ENCODE results near the gene RPS27.
"Not testable (repeated sequence)": the region's sequence is repeated elsewhere in the genome, so short reads cannot be mapped to it uniquely, and the experiment has no call there.

RPS27 gene

DNA sequence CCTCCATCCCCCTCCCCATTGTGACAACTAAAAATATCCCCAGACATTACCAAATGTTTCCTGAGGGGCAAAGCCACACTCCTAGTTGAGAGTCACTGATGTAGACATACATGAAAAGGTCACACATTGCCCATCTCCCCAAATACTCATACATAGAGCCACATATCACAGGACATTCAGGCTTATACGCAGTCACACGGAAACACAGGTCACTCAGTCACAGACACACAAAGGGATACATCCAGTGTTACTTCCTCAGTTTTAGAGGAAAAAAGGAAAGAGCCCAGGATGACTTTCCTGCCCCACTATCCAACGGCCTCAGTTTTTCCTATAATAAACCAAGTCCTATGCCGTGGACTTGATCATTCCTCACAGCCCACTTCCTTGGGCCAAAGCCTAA, 29.1 kb upstream of the RPS27 start:
- DNase-seq = no peak

DNA sequence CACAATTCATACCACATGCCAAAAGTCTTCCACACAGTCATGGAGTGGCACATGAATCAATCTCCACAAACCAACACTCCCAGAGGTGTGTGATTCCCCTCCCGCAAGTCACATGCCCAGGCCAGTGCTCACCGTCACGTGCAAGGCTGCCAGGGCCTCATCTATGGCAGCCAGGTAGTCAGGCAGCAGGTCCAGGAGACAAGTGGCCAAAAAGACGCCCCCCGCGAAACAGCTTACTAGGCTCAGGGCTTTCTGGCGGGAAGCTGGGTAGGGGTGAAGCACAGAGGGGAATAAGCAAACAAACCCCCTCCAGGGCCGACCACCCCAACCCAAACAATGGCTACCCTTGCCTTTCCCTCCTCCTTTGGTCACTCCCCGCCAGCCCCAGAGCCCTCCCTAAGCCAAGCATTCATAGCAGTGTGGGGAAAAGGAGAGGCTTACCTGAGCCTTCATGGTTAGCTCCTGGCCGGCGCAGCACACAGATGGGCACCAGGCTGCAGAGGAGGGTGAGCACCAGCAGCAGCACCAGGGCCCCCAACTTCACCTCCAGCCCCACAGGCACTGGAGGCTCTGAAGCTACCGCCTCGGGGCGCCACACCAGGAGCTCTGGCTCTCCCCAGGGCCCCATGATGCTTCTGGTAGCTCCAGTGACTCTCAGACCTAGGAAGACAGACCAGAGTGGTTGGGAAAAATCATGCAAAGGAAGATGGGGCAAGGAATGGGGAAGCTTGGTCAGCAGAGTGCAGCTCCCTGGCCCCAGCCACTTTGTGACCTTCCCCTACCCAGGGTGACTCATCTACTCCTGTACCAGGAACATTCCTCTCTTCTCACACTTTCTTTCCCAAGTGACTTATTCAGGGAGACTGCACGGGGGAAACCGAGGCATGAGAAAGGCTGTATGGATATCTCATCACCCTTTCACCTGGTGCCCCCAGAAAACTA, 28.2 kb upstream of the RPS27 start:
- DNase-seq = peak in 4 of 14 donors; percentile 21 to 55 (median 26)

DNA sequence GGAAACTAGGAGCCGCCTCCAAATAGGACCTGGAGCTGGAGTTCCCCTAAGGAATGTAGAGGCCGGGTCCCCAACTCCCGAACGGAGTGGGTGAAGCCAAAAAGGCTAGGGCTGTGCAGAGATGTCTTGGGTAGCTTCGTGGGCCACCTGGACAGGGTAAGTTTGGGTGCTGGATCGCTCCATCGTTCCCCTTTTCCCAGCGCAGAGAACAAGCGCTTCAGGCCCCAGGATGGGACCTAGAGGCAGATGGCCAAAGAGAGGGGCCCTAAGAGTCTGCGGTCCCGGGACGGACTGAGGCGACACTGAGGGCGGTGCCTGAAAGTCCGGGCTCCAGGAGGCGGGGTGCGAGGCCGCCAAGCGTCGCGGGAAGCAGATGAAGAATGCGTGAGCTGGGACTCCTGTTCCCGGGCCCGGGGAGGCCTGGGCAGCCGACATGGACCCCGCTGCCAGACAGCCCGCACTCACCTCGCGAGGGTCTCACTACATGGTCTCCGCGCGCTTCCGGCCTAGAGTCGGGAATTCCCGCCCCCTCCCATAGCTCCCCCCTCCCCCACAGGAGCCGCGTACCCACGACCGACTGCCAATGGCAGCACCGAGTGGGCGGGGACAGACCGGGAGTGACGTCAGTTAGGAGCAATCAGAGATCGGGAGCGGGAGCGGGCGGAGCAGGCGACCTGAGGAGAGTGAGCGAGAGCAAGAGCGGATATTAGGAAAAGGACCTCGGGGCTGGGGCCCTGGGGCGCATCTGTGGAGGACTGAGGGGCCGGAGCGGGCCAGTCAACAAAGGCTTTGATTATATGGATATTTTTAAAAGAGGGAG, 27.3 kb upstream of the RPS27 start, which contains the start of gene SLC39A1:
Gene SLC39A1, minus strand, starts transcription at position 508 of the 820 bp plus-strand sequence. CDS start 822 bp downstream, outside the sequence.
- peak; percentile 65 to 98 (median 94) for DNase-seq

DNA sequence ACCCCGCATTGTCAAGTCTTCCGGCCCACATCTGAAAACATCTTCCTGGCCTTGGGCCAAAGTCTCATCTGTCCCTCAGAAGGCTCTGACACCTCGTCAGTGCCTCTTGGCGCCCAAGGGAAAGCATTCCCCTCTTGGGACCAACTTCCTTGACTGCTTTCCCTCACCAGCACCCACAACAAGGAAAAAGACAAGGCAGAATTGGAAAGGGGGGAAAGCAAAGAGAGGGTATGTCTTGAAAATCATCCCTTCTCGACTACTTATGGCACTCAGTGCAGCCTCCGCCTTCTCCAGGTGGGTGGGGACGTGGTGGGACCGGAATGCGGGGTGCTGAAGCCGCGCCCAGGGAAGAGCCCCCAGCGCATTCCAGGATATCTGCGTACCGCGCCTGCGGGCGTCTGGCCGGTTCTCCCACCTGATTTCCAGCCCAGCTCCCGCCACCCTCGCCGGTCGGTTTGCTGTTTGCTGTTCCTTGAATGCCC, 26.7 kb upstream of the RPS27 start:
- DNase-seq = peak in 4 of 14 donors; percentile 42 to 53 (median 45)

DNA sequence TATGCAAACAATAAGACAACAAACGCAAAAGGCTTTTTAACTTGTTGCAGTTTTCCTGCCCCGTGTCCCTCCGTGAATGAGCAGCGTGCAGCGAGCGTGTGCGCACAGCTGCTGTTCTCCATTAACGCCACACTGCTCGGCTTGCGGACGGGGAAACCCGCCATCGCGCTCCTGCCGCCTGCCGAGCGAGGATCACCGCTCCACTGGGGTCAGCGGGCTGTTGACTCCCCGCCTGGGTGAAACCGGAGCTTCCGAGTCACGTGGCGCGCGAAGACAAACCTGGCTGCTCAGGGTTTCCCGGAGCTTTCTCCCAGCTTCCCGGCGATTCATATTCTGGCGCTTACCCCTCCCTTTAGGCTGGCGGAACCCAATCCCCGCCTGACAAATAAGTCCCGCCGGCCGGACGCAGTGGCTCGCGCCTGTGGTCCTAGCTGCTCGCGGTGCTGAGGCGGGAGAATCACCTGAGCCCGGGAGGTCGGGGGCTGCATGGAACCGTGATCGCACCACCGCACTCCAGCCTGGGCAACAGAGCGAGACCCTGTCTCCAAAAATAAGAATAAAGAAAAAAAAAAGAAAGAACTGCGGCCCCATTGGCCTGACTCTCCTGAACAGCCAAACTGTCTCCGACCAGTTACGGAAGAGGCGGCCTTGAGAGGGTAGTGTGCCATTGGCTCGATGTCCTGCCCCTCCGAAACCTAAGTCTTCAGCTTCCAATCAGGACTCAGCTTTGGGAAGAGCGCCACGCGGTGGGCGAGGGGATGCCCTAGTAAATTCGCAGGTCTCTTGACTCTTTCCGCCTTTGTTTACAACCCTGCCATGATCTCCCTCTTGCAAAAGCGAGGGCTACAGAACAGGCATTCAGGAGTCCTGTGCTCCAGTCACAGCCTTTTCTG, 23.2 kb upstream of the RPS27 start, which contains the start of gene CREB3L4:
Gene CREB3L4, plus strand, starts transcription at position 796 of the 893 bp plus-strand sequence. CDS start 624 bp downstream, outside the sequence.
- DNase-seq = peak; percentile 36 to 97 (median 89)

DNA sequence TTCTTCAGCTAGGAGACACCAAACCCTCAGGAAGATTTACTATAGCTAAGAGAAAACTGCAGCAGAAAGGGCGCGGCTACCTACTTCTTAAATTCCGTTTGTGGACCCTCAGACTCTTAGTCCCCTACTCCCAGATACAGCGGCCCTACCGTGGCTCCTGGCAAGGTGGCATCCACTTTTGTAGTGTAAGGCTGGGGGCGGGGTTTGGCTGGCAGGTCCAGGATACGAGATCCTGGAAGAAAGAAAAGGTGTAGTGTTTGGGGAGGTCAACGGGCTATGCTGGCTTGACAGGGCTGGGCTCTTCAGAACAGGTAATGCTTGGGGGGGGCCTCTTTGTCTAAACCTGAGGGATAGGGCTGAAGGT, 22.6 kb upstream of the RPS27 start:
- peak in 1 of 14 donors; percentile 79 for DNase-seq

DNA sequence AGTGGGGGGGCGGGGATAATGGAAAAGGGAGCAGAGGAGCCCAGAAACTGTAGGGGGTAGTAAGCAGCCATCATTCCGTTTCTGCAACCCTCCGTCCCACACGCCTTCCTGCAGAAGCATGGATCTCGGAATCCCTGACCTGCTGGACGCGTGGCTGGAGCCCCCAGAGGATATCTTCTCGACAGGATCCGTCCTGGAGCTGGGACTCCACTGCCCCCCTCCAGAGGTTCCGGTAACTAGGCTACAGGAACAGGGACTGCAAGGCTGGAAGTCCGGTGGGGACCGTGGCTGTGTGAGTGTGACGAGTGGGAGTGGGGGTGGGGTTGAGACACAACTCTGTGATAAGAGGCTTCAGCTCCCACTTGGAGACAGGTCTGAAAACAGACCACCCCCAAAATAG, 22.2 kb upstream of the RPS27 start:
- DNase-seq = peak in 1 of 14 donors; percentile 27

DNA sequence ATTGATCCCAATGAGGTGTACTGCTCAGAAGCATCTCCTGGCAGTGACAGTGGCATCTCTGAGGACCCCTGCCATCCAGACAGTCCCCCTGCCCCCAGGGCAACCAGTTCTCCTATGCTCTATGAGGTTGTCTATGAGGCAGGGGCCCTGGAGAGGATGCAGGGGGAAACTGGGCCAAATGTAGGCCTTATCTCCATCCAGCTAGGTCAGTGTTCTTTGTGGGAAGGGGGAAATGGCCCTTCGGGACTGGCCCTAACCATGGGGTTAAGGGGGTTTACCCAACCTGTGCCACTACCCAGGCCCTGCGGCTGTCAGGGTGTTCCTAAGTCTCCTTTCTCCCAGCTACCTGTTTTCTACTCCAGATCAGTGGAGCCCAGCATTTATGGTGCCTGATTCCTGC, 21.6 kb upstream of the RPS27 start:
- DNase-seq = no peak

DNA sequence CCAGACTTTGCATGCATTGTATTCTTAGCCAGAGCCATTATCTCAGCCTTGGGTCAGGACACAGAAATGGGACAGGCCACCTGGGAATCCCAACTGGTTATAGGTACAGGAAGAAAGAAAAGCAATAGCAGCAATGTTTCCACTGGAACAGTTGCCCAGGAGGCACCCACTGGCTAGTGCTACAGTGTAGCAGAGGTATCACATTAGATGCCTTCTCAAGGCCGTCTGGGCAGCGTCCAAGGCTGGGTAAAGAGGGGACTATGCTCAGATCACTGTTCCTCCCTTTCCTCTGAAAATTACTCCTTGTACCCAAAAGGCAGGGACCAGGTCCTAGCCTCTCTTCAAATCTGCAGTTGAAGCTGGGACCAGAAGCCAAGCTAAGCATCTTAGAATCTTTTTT, 20.2 kb upstream of the RPS27 start:
- no peak for DNase-seq

DNA sequence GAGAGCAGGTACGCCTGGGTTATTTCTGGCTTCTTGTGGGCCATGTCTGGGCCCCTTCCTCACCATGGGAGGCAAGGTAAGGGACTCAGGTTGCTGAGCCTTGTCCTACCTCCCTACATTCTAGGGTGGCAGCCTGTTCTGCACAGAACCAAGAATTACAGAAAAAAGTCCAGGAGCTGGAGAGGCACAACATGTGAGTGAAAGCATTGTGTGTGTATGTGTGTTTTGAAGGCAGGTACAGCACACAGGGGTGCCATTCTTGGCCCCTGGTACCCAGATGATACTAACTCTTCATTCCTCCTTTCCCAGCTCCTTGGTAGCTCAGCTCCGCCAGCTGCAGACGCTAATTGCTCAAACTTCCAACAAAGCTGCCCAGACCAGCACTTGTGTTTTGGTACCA, 17.5 kb upstream of the RPS27 start:
- no peak for DNase-seq

DNA sequence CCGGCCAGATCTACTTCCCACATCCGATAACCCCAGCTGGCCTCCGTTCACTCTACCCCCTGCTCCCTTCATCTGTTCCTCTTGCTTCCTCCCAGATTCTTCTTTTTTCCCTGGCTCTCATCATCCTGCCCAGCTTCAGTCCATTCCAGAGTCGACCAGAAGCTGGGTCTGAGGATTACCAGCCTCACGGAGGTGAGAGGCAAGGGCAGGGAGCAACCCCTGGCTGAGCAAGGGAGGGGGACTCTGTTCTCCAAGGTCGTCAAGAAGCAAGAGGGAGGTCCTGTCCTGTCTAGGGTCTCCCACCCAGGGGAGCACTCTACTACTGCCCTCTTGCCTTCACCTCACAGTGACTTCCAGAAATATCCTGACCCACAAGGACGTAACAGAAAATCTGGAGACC, 17.0 kb upstream of the RPS27 start:
- DNase-seq = no peak

DNA sequence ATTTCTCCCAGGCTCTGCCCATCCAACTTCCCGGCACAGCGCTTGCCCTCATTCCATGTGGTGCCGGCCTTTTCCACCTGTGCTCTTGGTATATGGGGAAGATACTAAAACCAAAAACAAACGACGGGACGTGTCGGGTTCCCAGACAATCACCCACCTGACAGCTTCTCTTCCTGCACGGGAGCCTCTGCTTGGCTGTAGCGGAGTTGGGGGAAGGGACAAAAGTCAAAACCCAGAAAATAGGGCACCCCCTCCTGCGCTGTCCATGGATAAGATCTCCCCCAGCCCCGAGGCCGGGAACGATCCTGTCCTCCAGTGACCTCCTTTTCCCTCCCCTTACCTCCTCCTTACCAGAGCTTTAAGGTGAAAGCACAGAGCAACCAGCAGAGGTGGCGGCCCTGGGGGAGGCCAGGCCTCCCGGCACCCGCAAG, 13.7 kb upstream of the RPS27 start:
- DNase-seq = peak in 1 of 14 donors; percentile 57

DNA sequence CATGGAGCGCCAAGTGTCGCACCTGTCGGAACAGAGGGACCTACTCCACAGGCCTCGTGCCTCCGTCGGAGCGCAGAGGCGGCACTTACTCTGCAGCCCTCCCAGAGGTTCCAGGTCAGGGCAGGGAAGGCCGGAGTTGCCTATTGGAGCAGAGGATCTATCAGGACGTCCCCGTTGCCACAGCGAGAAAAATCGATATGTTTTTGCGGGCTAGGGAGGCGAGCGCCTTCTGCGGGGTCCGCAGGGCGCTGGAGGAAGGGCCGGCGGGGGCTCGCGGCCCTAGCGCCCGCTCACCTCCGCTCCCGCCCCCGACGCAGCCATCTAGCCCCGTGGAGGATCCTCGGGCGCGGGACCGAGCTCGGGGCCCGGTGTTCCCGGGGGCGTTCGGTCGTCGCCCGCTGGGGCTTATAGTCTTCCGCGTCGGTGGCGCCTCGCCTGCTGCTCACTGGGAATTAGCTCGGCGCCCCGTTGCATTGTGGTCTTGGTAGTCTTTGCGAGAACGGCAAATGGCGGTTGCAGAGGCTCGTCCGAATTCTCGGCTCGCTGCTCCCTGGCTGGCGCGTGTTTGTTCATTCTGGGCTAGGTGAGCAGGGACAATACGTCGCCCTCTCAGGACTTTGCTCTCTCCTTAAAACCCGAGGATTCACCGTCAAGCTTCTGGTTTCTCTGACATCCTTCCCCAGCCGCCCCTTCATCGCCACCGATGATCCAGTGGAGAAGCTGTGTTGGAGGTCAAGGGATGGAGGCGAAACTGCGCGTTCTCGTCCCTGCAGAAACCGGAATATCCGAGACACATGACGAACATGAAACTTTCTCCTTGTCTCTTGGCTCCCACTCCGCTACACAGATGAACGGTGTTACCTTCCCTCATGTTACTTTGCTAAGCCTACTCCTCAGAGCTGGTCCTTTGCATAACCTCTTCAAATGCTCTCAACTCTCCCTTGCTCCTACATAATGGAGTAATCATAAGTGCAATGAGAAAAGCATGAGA, 13.0 kb upstream of the RPS27 start, which contains the start of gene JTB:
Gene JTB, minus strand, starts transcription at position 425 of the 991 bp plus-strand sequence. Its CDS starts 422 bp downstream, at position 3.
- peak; percentile 40 to 90 (median 78) for DNase-seq

DNA sequence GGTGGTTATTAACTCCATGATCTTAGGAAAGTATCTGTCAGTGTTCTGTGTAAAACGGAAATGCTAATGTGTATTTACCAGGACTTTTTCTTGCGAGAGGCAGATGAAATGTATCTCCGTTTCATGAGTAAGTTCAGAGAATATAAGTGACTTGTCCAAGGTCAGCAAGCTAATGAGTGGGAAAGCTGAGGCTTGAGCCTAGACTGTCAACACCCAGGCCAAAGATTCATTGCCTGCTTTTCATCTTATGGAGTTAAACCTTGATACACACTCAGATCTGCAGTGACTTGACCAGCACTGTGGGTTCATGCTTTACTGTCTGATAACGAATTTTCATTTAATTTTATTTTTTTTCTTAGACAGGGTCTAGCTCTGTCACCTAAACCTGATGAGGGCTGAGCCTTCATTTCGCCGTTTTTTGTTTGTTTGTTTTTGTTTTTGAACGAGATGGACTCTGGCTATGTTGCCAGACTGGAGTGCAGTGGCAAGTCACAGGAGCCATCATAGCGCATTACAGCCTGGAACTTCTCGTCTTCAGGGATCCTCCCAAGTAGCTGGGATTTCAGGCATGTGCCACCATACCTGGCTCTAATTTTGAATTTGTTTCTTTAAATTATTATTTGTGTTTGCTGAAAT, 12.2 kb upstream of the RPS27 start:
- no peak for DNase-seq

DNA sequence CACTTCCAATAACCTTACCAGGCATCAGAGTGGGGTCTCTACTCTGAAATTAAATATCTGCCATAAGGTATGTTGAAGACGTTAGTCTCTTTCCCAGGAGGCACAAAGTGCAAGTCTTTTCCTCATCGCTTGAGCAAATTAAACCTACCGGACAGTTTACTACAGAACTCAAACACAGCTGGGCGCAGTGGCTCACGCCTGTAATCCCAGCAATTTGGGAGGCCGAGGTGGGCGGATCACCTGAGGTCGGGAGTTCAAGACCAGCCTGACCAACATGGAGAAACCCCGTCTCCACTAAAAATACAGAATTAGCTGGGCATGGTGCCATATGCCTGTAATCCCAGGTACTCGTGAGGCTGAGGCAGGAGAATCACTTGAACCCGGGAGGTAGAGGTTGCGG, 11.5 kb upstream of the RPS27 start:
- DNase-seq = not testable (repeated sequence)

DNA sequence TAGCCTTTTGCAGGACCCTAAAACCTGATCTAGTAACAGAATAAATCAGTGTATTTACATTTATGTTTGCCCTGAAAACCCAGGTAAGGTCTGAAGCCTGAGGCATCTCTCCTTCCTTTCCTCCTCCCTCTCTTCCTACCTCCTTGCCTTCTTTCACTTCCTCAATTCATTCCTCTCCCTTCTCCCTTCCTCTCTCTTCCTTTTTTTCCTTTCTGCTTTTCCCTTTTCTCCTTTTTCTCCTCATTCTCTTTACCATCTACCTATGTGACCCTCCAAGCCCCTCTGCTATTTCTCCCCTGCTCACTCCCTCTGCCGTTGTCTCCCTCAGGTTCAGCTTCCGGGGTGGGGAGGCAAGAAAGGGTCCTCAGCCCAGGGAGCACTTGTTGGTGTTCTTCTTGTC, 8.8 kb upstream of the RPS27 start:
- DNase-seq = not testable (repeated sequence)

DNA sequence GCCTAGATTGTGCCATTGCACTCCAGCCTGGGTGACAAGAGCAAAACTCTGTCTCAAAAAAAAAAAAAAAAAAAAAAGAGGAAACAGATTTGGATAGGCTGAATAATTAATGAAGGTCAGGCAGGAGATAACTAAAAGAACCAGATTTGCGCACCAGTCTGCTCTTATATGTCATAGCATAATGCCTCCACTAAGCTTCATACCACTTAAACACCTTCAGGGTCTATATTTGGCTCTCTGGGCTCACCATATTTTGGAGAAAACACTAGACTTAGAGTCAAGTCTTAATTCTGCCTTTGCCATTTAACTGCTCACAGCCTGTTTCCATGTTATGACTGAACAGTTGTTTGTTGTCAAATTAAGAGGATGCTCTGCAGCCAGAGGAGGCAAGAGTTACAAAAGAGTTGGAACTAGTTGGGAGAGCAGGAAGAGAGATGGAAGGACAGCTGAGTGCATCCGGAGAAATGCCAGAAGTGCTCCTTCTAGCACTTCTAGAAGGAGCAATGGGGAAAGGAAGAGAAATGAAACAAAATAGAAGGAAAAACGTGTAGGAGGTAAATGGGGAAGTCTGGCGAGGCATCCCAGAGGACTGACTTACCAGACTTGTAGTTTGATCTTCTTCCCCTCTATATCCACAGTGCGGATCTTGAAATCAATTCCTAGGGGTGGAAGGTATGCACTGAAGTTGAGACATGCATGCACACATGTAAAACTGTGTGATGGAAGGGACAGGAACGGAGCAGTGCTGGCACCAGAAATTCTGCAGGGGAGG, 6.3 kb upstream of the RPS27 start:
- DNase-seq = no peak

DNA sequence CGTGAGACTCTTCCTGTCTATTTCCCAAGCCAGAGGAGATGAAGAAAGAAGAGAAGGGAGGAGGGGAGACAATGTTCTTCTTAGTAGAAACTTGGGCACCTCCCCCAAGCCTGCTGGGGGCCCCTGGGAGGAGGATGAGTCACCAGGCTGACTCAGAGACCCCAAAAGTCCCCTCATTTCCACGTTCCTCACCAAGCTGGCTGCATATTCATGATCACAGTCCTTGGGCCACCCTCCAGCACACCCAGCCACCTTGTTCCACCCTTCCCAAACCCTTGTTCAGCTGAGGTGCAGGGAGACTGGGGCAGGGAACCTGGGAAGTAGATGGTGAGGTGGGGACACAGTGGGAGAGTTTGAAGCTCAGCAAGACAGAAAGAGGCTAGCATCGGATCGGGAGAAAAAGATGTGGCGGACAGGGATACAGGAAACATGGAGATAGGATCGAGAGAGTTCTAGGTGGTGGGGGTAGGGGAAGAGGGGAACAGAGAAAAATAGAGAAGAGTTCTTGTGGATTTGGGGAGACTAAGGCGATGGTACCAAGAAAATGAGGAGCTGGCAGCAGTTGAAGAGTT, 5.1 kb upstream of the RPS27 start:
- peak in 3 of 14 donors; percentile 26 to 74 (median 31) for DNase-seq

Data from C1 segment of cervical spinal cord (tissue), 14 donors.